DMS79 (cell line): ENCODE data around the gene SLC23A2.

ENCODE experiments used
- DNase-seq: peaks from one replicate; lab custom pipeline; 2025; lab: John Stamatoyannopoulos, UW

SLC23A2 gene

DNA sequence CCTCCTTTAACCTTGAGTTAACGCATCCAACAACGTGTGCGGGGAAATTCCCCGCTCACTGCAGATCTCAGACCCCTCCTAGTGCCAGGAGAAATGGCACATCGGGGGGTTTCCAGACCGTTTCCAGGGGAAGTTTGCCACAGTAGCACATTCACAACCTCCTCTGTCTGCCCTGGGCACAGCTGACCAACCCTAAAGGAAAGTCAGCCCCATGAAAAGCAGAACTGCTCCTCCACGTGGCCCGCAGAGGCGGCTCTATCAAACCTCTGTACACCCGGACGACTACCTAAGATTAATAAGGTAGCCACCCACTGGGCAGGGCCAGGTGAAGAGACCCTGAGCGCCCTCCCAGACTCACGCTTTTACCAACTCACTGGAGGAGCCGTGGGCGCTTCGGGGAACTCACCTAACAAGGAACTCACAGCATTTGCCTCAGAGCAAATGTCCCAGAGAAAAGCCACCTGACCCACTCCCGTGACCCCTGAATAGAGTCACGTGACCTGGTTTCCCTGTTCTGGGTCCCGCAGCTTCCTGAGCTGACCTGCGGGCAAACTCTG is 186.5 kb downstream of the SLC23A2 start:
- no peak for DNase-seq

- no peak for DNase-seq
Measured at GRCh38 chr20:4813863-4814695, 187.2 kb downstream of the SLC23A2 start.

GRCh38 chr20:4813076-4813862 is 188.0 kb downstream of the SLC23A2 start:
- no peak for DNase-seq

- DNase-seq = no peak
Measured at GRCh38 chr20:4812641-4813075, 188.7 kb downstream of the SLC23A2 start.

GRCh38 chr20:4812216-4812615 is 189.1 kb downstream of the SLC23A2 start:
- DNase-seq = no peak

GRCh38 chr20:4811661-4812181 is 189.6 kb downstream of the SLC23A2 start:
- no peak for DNase-seq

DNA sequence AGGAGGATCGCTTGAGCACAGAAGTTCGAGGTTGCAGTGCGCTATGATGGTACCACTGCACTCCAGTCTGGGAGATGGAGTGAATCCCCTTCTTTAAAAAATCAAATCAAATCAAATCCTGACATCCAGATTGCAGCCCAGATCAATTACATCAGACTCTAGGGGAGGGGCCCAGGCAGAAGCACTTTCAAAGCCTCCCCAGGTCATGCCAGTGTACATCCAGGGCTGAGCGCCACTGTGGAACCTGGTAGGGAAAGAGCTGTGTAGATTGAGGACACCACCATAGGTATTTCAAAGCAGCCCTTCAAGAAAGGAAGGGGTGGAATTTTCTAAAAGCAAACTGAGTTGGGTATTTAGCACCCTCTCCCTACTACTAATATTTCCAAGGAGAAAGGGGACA is 190.1 kb downstream of the SLC23A2 start:
- DNase-seq = no peak

- no peak for DNase-seq
Measured at GRCh38 chr20:4810426-4811019, 190.8 kb downstream of the SLC23A2 start.

- DNase-seq = no peak
Measured at GRCh38 chr20:4809707-4810106, 191.6 kb downstream of the SLC23A2 start.

DNA sequence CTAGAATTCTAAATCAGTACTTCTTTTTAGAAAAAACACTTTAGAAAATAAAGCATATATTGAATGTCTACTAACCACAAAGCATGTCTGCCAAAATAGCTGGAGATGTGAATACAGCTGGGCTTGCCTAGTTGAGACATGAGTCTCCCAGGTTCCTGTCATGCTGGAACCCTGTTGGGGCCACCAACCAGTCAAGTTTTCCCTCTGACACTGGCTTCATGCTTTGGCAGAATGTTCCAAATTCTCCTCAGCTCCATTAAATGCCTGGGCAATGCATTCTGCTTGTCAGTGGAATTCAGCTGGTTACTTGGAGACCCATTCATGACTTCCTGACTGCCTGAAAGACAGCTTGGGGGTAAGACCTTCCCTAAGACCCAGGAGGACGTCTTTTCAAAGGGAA is 192.4 kb downstream of the SLC23A2 start:
- no peak for DNase-seq

DNA sequence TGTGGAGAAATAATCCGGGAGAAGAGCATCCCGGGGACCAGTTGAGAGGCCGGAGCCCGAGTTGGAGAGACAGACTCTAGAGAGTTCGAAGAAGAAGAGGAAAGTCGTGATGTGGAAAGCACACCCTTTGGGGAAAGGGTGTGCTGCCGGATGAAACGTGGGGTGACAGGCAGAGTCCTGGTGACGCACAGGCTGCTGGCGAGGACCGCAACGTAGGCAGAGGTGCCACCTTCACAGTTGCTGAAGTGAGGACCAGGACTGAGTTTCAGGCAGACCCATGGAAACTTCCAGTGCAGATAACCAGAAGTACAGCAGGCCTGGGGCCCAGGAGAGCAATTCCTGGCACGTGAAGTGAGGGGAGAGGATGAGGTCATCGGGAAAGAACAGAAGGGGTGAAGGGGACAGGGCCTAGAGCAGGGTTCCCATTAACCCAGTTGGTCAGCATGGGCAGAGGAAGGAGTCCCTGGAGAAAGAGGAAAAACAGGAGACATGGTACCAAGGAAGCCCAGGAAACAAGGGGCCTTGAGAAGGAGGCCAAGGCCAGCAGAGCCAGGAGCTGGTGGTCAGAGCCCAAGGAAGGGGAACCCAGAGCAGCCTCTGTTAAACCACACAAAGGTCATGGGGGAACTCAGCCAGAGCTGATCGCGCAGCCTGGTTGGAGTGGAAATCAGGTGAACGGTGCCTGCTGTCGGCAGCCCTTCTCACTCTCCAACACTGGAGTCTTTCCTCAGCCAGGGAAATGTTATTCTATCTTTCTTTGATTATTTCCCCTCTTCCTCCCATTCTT is 195.5 kb downstream of the SLC23A2 start:
- no peak for DNase-seq

GRCh38 chr20:4802527-4802926 is 198.8 kb downstream of the SLC23A2 start:
- DNase-seq = no peak
